Lung (tissue), 12 donors: ENCODE data around the gene TMEM127. TPM values are rescaled to one million over a fixed set of nuclear protein-coding genes. Genes with fewer than 3 reads are reported as not detected.

Source experiments
- ATAC-seq: fragments of 200-7000 bp; cut with Tn5 transposase; one replicate; pipeline ENCODE4 v1.9.1; 2020; ENCODE audit warnings: moderate number of reproducible peaks; ENCODE audit not compliant: insufficient read depth, low FRiP score
- DNase-seq, 3 donors: peaks; one replicate each; pipeline ENCODE4 v3.0.0-alpha.2; 2013 to 2017
- H3K27ac ChIP-seq, 2 donors: one replicate each; pipeline ENCODE4 v1.5.1; 2013; ENCODE audit warnings: mild to moderate bottlenecking in 2 of 2, moderate library complexity in 2 of 2, control low read depth in 1 of 2, inconsistent platforms in 1 of 2, low read depth in 1 of 2, low read length in 1 of 2
- H3K27me3 ChIP-seq, 3 donors: one replicate each; pipeline ENCODE4 v1.5.1; 2013; ENCODE audit warnings: low read length in 2 of 3; ENCODE audit not compliant: control insufficient read depth in 3 of 3, insufficient read depth in 3 of 3
- H3K36me3 ChIP-seq, 4 donors: one replicate each; pipeline ENCODE4 v1.5.1; 2013; ENCODE audit warnings: low read length in 4 of 4, mild to moderate bottlenecking in 1 of 4, moderate library complexity in 1 of 4; ENCODE audit not compliant: control insufficient read depth in 4 of 4, insufficient read depth in 4 of 4
- H3K4me1 ChIP-seq, 5 donors: one replicate each; pipeline ENCODE4 v1.5.1; 2013; ENCODE audit warnings: low read length in 5 of 5, mild to moderate bottlenecking in 2 of 5, moderate library complexity in 1 of 5; ENCODE audit not compliant: control insufficient read depth in 5 of 5, insufficient read depth in 5 of 5
- H3K4me3 ChIP-seq: one replicate; pipeline ENCODE4 v1.5.1; 2013; ENCODE audit warnings: mild to moderate bottlenecking, control low read depth, moderate library complexity
- H3K9ac ChIP-seq, 2 donors: one replicate each; pipeline ENCODE4 v1.5.1; 2013; ENCODE audit warnings: low read length in 2 of 2, control low read depth in 1 of 2; ENCODE audit not compliant: insufficient read depth in 1 of 2
- H3K9me3 ChIP-seq, 4 donors: one replicate each; pipeline ENCODE4 v1.5.1; 2013; ENCODE audit warnings: low read length in 3 of 4, mild to moderate bottlenecking in 1 of 4, moderate library complexity in 1 of 4; ENCODE audit not compliant: control insufficient read depth in 4 of 4, insufficient read depth in 3 of 4
- WGBS, 2 donors: extraction: QIAGEN DNeasy Blood & Tissue Kit; methylation state at CpG; one replicate each; pipeline ENCODE4 v1.1.7; 2013; 5-methylcytosine and 5-hydroxymethylcytosine counted together
- polyA plus RNA-seq, 2 donors: library from polyadenylated mRNA; stranded (reverse); fragments of 200-250 nt; gene quantifications; one replicate each; pipeline ENCODE4 v1.2.1, GENCODE V29; 2013
- total RNA-seq, 2 donors: library from RNA; depleted of rRNA in 1 of 2; stranded (reverse); fragments of >200 nt in 1 of 2; gene quantifications; one replicate each; pipeline ENCODE4 v1.2.1, GENCODE V29; 2014 to 2021
- TF ChIP-seq, protein P1 (sequence below): IDR thresholded peaks from 2 replicates; pipeline ENCODE4 v1.5.1; 2012; ENCODE audit warnings: mild to moderate bottlenecking; ENCODE audit errors: control extremely low read depth, extremely low read depth
- donor health status: control.
- donor health status: control.
- donor health status: Bipolar disorder and iron deficiency.
- donor health status: healthy.
- donor health status: DM: yes; HTN: yes; CAD: no.

The TMEM127 gene
- total and polyA plus RNA-seq, 4 donors: 15.3 to 67.2 (median 38.1) TPM

DNA sequence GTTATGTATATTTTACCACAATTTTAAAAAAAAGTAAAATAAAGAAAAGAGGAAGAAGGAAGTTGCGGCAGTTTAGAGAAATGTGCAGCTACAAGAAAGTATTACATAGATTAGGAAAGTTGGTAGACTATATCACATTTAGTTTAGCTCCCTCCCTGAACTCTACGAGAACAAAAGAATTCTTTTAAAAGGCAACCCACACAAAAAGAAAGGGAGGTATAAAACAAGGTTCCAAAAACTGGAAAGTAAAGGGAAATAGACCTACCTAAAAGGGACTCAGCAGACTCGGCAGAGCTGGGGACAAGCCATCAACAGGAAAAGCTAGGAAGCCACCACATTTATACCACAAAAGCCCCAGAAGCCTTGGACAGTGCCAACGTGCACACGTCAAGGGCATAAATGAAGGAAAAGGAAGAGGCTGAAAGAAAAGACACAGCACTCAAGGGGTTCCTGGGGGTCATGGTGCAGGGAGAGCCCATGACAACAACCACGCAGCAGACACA lies 9.1 kb downstream of the TMEM127 start:
- WGBS, 2 donors: 26 to 54% methylated on average over 6 of the region's 6 CpGs
- peaks cover 0 to 43% (median 24%) of the 10 kb centered on the region in 4 donors for H3K36me3 ChIP-seq
- no peaks in the 10 kb centered on the region for H3K27me3 ChIP-seq
- no peak overlapping the region for H3K9ac ChIP-seq
- TF ChIP-seq, protein P1, sequence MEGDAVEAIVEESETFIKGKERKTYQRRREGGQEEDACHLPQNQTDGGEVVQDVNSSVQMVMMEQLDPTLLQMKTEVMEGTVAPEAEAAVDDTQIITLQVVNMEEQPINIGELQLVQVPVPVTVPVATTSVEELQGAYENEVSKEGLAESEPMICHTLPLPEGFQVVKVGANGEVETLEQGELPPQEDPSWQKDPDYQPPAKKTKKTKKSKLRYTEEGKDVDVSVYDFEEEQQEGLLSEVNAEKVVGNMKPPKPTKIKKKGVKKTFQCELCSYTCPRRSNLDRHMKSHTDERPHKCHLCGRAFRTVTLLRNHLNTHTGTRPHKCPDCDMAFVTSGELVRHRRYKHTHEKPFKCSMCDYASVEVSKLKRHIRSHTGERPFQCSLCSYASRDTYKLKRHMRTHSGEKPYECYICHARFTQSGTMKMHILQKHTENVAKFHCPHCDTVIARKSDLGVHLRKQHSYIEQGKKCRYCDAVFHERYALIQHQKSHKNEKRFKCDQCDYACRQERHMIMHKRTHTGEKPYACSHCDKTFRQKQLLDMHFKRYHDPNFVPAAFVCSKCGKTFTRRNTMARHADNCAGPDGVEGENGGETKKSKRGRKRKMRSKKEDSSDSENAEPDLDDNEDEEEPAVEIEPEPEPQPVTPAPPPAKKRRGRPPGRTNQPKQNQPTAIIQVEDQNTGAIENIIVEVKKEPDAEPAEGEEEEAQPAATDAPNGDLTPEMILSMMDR: no peak
- H3K4me3 ChIP-seq: no peak overlapping the region
- ATAC-seq: no peak
- peaks cover 5 to 26% (median 9%) of the 10 kb centered on the region in 5 donors for H3K4me1 ChIP-seq
- no peak for DNase-seq
- H3K9me3 ChIP-seq: no peaks in the 10 kb centered on the region
- peak overlapping the region; percentile 46 to 59 for H3K27ac ChIP-seq

DNA sequence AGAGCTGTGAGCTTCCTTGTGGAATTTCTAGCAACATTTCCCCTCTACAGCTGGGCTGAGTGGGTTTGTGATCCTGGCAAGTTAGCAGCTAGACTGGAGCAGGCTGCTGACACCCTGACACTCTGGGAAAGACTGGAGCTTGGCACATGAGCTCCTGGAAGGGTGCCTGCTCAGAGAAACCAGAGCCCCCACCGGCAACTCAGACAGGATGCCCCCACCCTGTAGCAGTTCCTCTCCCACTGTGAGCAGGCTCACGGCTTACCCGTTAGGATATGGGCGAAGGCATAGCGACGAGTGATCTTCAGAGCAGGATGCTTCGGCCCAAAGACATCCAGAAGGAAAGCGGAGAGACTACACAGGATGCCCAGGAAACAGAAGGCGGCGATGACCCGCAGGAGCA lies 11.2 kb downstream of the TMEM127 start:
- Histone ChIP-seq H3K9me3 (no peaks in the 10 kb centered on the region), H3K27me3 (no peaks in the 10 kb centered on the region), H3K36me3 (peaks cover 0 to 46% (median 24%) of the 10 kb centered on the region in 4 donors), H3K4me1 (peaks cover 5 to 13% (median 12%) of the 10 kb centered on the region in 5 donors), H3K9ac (no peak overlapping the region), H3K4me3 (no peak overlapping the region), H3K27ac (peak overlapping the region in 1 of 2 donors; percentile 81)
- DNase-seq (peak in 1 of 3 donors; percentile 20), ATAC-seq (no peak)
- 23 to 49% methylated on average over 11 of the region's 11 CpGs for WGBS, 2 donors
- TF ChIP-seq, protein P1: no peak

DNA sequence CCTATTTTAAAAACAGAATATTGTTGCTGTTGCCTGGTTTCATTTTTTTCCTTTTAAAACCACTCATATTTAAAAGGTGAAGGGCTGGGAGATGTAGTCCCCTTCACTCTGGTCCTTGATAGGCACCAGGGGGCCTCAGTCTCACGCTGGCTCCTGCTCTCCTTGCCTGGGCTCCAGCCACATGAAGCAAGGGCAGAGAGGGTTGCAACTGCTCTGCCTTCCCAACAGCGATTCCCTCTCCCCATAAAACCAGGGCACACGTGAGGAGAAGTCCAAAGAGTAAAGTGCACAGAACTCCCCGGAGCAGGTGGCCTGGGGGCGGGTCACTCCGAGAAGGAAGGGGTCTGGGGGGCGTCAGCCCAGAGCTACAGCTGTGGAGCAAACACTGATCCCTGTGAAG lies 12.8 kb downstream of the TMEM127 start:
- Histone ChIP-seq H3K27me3 (no peaks in the 10 kb centered on the region), H3K9ac (no peak overlapping the region)
- WGBS, 2 donors: 92 to 93% methylated on average over 7 of the region's 7 CpGs

More for the DNA sequence above, 12.8 kb downstream of the TMEM127 start:
- peaks cover under 1 to 12% (median 5%) of the 10 kb centered on the region in 5 donors for H3K4me1 ChIP-seq
- H3K4me3 ChIP-seq: no peak overlapping the region
- H3K9me3 ChIP-seq: no peaks in the 10 kb centered on the region
- TF ChIP-seq, protein P1: no peak
- no peak overlapping the region for H3K27ac ChIP-seq
- ATAC-seq (no peak), DNase-seq (no peak)
- peaks cover 0 to 42% (median 22%) of the 10 kb centered on the region in 4 donors for H3K36me3 ChIP-seq
